ENCODE data around the gene EVA1B.

Gene EVA1B

GRCh38 chr1:36279110-36279788, 44.2 kb downstream of the EVA1B start:
- DNase-seq (ENCODE audit: low spot score): no peak

- no peak for DNase-seq (ENCODE audit: low spot score)
Measured at GRCh38 chr1:36276688-36277087, 46.8 kb downstream of the EVA1B start.

- DNase-seq (ENCODE audit: low spot score): no peak
Measured at GRCh38 chr1:36274201-36274600, 49.2 kb downstream of the EVA1B start.

- no peak for DNase-seq (ENCODE audit: low spot score)
Measured at GRCh38 chr1:36273024-36273423, 50.4 kb downstream of the EVA1B start.
